Activated CD8-positive, alpha-beta memory T cell treated with anti-CD3 and anti-CD28 coated beads, Interleukin-2, amount 10 ng/mL, durations not matched to agents 7 days and 5 days (primary cell): ENCODE results near the gene DNLZ. TPM values are rescaled to one million over a fixed set of nuclear protein-coding genes. Genes with fewer than 3 reads are reported as not detected.

Source experiments
- ATAC-seq: fragments of 150-1000 bp; cut with Tn5 transposase; one replicate; pipeline ENCODE4 v1.10.0; 2021; ENCODE audit warnings: moderate library complexity
- CTCF ChIA-PET: fragments of 350-600 bp; sonication (Branson Sonifier 250); formaldehyde crosslinking; loops from one replicate; lab custom pipeline; 2021; ENCODE audit warnings: antibody characterized with exemption; lab: Charles Lee
- DNase-seq: peaks from one replicate; pipeline ENCODE4 v3.0.0-alpha.2; 2020
- H3K27ac Mint-ChIP-seq: one replicate; pipeline ENCODE4 v1.8.0; 2021; ENCODE audit warnings: mild to moderate bottlenecking, mixed read lengths
- H3K27me3 Mint-ChIP-seq: one replicate; pipeline ENCODE4 v1.8.0; 2021; ENCODE audit warnings: mixed read lengths
- H3K36me3 Mint-ChIP-seq: one replicate; pipeline ENCODE4 v1.8.0; 2021; ENCODE audit warnings: mild to moderate bottlenecking, mixed read lengths
- H3K4me1 Mint-ChIP-seq: one replicate; pipeline ENCODE4 v1.8.0; 2021; ENCODE audit warnings: mixed read lengths
- H3K4me3 Mint-ChIP-seq: one replicate; pipeline ENCODE4 v1.8.0; 2021; ENCODE audit warnings: mild to moderate bottlenecking, moderate library complexity, mixed read lengths
- H3K9me3 Mint-ChIP-seq: one replicate; pipeline ENCODE4 v1.8.0; 2022; ENCODE audit warnings: low read depth, mixed read lengths
- total RNA-seq, 2 experiments: library from RNA; stranded (reverse); gene quantifications; one replicate each; pipeline ENCODE4 v1.2.3, GENCODE V29; 2021

Gene DNLZ
- total RNA-seq, 2 experiments from 2014 or later, result 22.4 to 23.7 TPM

- Mint-ChIP-seq H3K27me3 (no peaks in the 10 kb centered on the region), H3K4me1 (peaks cover 55% of the 10 kb centered on the region), H3K4me3 (peak overlapping the region; percentile 31), H3K9me3 (no peaks in the 10 kb centered on the region), H3K27ac (peak overlapping the region; percentile 79), H3K36me3 (peaks cover 28% of the 10 kb centered on the region)
- ATAC-seq (peak; percentile 77), DNase-seq (peak; percentile 92)
- CTCF ChIA-PET, result interaction anchor here (0.7 to 6.2 kb wide), 7 partner anchors 17 to 222 kb away, joined by 3 to 52 read pairs (median 4); partner anchors contain the start of gene DNLZ
Observed at GRCh38 chr9:136403538-136403914, 40.0 kb upstream of the DNLZ start.

GRCh38 chr9:136402067-136402466 lies 38.5 kb upstream of the DNLZ start:
- CTCF ChIA-PET, result interaction anchor here (1.3 to 6.2 kb wide), 4 partner anchors 7 to 37 kb away, joined by 4 to 52 read pairs (median 16); partner anchors contain the start of genes DNLZ, ENTR1 and PMPCA
- Mint-ChIP-seq H3K27me3 (no peaks in the 10 kb centered on the region), H3K27ac (peak overlapping the region; percentile 41), H3K4me3 (no peak overlapping the region), H3K36me3 (peaks cover 23% of the 10 kb centered on the region), H3K9me3 (no peaks in the 10 kb centered on the region), H3K4me1 (peaks cover 55% of the 10 kb centered on the region)
- DNase-seq (no peak), ATAC-seq (no peak)

DNA sequence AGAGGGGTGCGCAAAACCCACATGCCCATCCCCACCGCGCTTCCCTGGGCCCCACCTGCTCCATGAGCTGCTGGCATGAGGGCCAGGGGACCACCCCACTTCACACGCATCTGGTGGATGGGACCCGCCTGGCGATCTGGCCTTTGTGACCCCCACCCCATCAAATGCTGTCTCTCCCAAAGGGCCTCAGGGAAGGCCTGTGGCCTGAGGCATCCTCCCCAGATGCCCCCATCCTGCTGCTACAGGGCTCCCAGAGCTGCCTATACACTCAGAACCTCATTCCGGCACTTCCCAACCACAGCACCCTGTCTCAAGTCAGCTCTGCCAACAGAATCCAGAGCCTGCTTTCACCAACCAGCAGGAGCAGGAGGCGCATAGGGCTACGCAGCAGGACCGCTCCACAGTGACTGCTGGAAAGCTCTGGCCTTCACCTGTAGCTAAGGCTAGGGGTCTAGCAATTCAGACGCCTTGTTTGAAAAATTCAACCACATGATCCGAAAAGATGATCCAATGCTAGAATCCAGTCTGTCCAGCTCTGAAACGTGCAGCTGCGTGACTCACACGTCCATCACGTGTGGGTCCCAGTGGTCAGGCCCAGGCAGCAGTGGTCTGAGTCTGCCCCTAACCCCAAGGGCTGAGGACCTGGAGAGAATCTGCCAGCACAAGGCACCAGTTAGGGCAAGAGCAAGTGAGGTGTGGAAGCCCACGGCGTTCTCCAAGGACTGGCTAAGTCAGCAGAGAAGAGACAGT lies 37.8 kb upstream of the DNLZ start:
- Mint-ChIP-seq H3K9me3 (no peaks in the 10 kb centered on the region), H3K36me3 (peaks cover 20% of the 10 kb centered on the region), H3K27ac (peak overlapping the region; percentile 41), H3K27me3 (no peaks in the 10 kb centered on the region), H3K4me3 (no peak overlapping the region), H3K4me1 (peaks cover 55% of the 10 kb centered on the region)
- DNase-seq (no peak), ATAC-seq (no peak)
- CTCF ChIA-PET, result interaction anchor here (0.6 to 6.2 kb wide), 13 partner anchors 8 to 138 kb away, joined by 3 to 52 read pairs (median 4); partner anchors contain the start of genes DNLZ, ENTR1 and PMPCA

DNA sequence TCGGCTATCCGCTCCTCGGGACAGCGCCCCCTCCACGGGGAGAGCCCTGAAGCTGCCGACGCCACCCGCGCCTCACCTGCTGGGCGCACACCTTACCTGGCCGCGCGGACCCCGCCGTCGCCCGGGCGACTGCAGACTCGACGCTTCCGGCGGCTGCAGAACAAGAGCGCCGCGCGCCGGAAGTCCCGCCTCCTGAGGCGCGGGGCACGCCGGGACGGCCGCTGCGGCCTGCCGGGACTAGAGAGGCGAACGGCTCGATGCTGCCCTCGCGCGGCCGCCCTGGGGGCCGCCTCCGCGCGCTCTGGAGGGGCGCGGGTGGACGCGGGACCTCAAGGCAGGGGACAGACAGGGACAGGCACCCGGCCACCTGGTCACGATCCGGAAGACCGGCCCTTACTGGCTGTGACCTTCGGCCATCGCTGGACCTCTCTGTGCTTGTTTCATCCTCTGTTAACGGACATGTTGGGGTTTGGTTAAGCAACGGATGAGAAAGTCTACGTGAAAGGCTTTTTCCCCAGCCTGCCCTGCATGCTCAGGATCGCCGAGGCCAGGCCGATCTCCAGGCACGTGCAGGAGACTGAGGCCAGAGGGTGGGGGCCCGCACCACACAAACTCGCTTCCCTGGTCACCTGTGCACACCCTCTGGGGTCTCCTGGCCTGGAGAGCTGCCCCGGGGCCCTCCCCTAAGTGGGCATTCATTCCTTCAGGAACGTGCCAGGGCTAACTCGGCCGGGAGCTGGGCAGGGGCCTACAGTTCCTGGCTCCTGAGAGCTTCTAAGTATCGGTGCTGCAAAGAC lies 36.7 kb upstream of the DNLZ start, which contains the start of gene SNAPC4:
TSS of gene SNAPC4 (minus strand) at position 133 of the 797 bp plus-strand sequence. CDS start 1,742 bp downstream, outside the sequence.
- DNase-seq, result peak; percentile 89
- CTCF ChIA-PET, result interaction anchor here (0.6 to 6.2 kb wide), 13 partner anchors 9 to 139 kb away, joined by 3 to 52 read pairs (median 3); partner anchors contain the start of genes DNLZ, ENTR1 and PMPCA
- H3K36me3 Mint-ChIP-seq, result peaks cover 16% of the 10 kb centered on the region
- peak; percentile 73 for ATAC-seq
- H3K9me3 Mint-ChIP-seq, result no peaks in the 10 kb centered on the region
- H3K27me3 Mint-ChIP-seq, result no peaks in the 10 kb centered on the region
- H3K4me3 Mint-ChIP-seq, result peak within 1 kb of the TSS; percentile 86
- H3K4me1 Mint-ChIP-seq, result peaks cover 50% of the 10 kb centered on the region
- H3K27ac Mint-ChIP-seq, result peak within 1 kb of the TSS; percentile 74

GRCh38 chr9:136399176-136400037 lies 35.9 kb upstream of the DNLZ start:
- no peaks in the 10 kb centered on the region for H3K27me3 Mint-ChIP-seq
- peak; percentile 48 for DNase-seq
- peaks cover 13% of the 10 kb centered on the region for H3K36me3 Mint-ChIP-seq
- peak overlapping the region; percentile 86 for H3K4me3 Mint-ChIP-seq
- ATAC-seq, result peak; percentile 14
- H3K27ac Mint-ChIP-seq, result peak overlapping the region; percentile 74
- peaks cover 42% of the 10 kb centered on the region for H3K4me1 Mint-ChIP-seq
- no peaks in the 10 kb centered on the region for H3K9me3 Mint-ChIP-seq
- CTCF ChIA-PET, result interaction anchor here (0.6 to 6.2 kb wide), 6 partner anchors 11 to 87 kb away, joined by 3 to 52 read pairs (median 4); partner anchors contain the start of gene DNLZ

DNA sequence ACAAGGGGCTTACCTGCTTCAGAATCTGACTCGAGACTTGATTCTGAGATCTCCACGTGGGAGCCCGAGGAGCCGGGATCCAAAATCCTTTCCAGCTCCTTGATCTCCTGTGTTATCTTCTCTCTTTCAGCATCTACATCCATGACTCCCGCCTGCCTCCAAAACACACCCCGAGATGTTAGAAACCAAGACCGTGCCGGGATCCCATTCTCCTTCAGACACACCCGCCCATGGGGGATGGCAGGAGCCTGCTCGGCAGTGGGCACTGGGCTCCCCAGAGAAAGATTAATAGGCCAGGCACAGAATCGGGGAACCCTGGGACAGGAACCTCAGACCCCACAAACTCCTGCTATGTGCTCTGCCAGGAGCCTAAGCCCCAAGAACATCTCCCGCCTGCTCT lies 34.7 kb upstream of the DNLZ start:
- peaks cover 31% of the 10 kb centered on the region for H3K4me1 Mint-ChIP-seq
- ATAC-seq, result no peak
- CTCF ChIA-PET, result interaction anchor here (1.0 to 6.2 kb wide), 5 partner anchors 10 to 40 kb away, joined by 3 to 52 read pairs (median 4); partner anchors contain the start of gene DNLZ
- no peak for DNase-seq
- peaks cover 13% of the 10 kb centered on the region for H3K36me3 Mint-ChIP-seq
- H3K27ac Mint-ChIP-seq, result peak overlapping the region; percentile 74
- H3K9me3 Mint-ChIP-seq, result no peaks in the 10 kb centered on the region
- H3K27me3 Mint-ChIP-seq, result no peaks in the 10 kb centered on the region
- H3K4me3 Mint-ChIP-seq, result peak overlapping the region; percentile 86

DNA sequence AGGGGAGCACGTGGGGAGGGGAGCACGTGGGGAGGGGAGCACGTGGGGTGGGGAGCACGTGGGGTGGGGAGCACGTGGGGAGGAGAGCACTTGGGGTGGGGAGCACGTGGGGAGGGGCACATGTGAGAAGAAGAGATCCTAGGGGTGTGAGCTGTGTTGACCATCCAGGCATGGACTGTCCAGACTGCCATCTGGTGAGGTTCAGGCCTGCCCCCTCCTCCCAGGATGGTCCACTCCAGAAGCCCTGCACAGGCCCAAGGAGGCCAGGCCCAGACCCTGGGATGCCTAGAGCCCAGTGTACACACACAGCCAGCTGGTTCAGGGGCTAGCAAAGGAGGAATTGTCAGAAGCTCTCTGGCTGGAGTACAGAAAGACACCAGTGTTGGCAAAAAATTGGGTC lies 34.1 kb upstream of the DNLZ start:
- DNase-seq (no peak), ATAC-seq (no peak)
- Mint-ChIP-seq H3K27ac (no peak overlapping the region), H3K9me3 (no peaks in the 10 kb centered on the region), H3K36me3 (peaks cover 12% of the 10 kb centered on the region), H3K4me1 (peaks cover 29% of the 10 kb centered on the region), H3K4me3 (no peak overlapping the region), H3K27me3 (no peaks in the 10 kb centered on the region)
- CTCF ChIA-PET, result interaction anchor here (1.0 to 3.0 kb wide), 4 partner anchors 11 to 41 kb away, joined by 3 to 18 read pairs (median 4); partner anchors contain the start of gene DNLZ

GRCh38 chr9:136396219-136396515 lies 32.6 kb upstream of the DNLZ start:
- ATAC-seq (no peak), DNase-seq (no peak)
- H3K27me3 Mint-ChIP-seq, result no peaks in the 10 kb centered on the region
- peaks cover 19% of the 10 kb centered on the region for H3K4me1 Mint-ChIP-seq
- no peak overlapping the region for H3K4me3 Mint-ChIP-seq
- no peaks in the 10 kb centered on the region for H3K9me3 Mint-ChIP-seq
- CTCF ChIA-PET, result interaction anchor here (1.9 to 3.0 kb wide), 2 partner anchors 21 to 33 kb away, joined by 4 to 18 read pairs; partner anchors contain the start of gene DNLZ
- H3K27ac Mint-ChIP-seq, result no peak overlapping the region
- H3K36me3 Mint-ChIP-seq, result peaks cover 10% of the 10 kb centered on the region

DNA sequence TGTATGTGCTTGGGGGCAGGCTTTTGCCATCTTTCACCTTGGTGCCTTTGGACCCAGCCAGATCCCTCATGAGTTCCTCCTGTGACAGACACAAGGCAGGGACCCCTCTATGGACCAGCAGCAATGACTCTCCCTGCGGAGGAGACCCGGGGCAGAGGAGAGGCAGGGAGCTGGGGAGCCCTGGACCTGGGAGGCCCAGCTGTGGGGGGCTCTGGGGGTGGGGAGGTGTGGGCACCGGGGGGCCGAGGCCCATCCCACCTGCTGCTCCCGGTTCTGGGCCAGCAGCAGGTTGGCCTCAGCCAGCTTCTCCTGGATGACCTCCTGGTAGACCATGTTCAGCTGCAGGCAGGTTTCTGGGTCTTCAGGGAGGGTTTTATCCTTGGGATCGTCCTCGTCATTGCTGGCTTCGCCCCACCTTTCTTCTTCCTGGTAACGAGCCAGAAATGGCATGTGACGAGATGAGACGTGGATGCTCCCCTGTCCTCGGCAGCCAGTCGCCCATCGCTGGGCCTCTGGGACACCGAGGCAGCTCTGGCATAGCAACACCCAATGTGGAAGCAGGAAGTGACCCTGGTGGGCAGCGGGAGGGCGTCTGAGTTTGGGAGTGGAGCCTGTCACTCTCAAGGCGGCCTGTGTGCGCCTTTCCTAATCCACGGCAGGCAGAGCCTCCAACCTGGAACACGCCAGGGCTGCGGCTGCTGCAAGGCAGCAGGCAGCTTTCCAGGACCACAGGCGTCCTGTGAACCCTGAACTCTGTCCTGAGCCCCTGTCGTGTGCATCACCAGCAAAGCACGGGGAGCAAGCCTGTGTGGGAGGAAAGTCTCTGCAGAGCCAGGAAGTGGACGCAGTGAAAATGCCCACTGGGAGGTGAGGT lies 32.0 kb upstream of the DNLZ start:
- Mint-ChIP-seq H3K36me3 (peaks cover 10% of the 10 kb centered on the region), H3K27ac (no peak overlapping the region), H3K4me1 (peaks cover 16% of the 10 kb centered on the region), H3K27me3 (no peaks in the 10 kb centered on the region), H3K4me3 (no peak overlapping the region), H3K9me3 (no peaks in the 10 kb centered on the region)
- no peak for ATAC-seq
- no peak for DNase-seq
- CTCF ChIA-PET, result interaction anchor here (1.9 to 3.0 kb wide), 2 partner anchors 21 to 32 kb away, joined by 4 to 18 read pairs; partner anchors contain the start of gene DNLZ

- H3K9me3 Mint-ChIP-seq, result no peaks in the 10 kb centered on the region
- no peak for DNase-seq
- H3K27ac Mint-ChIP-seq, result no peak overlapping the region
- H3K4me1 Mint-ChIP-seq, result peaks cover 15% of the 10 kb centered on the region
- CTCF ChIA-PET, result no interaction called here
- H3K36me3 Mint-ChIP-seq, result peaks cover 13% of the 10 kb centered on the region
- ATAC-seq, result no peak
- no peak overlapping the region for H3K4me3 Mint-ChIP-seq
- H3K27me3 Mint-ChIP-seq, result no peaks in the 10 kb centered on the region
Observed at GRCh38 chr9:136395020-136395340, 31.4 kb upstream of the DNLZ start.

DNA sequence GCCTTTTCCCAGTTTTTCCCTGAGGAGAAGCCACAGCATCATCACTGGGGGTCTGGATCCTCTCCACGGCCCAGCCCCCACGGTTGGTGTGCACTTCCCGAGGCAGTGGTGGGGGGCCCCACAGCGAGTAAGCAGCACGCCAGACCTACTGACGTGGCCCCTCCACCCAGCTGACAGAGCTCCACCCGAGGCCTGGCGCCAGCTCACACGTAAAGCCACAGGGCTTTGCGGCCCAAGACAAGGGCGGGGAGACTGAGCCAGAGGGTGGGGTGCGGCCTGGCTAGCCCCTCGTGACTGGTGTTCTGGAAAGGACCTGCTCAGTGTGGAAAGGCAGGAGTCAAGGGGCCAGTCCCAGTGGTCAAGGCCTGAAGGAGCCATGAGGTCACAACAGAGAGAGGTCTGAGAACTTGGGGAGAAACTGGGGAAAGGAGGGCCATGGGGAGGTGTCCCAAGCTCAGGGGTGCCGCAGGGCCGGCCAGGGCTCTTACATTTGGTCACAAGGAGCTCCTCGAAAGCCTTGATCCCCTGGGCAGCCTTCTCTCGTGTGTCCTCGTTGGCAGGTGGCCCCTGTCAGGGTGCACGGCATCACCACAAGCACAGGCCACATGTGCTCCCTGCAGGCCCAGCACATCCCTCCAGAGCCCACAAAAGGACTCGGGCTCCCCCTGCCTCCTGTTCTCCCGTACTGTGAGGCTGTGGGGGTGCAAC lies 30.9 kb upstream of the DNLZ start:
- ATAC-seq, result no peak
- CTCF ChIA-PET, result no interaction called here
- H3K27me3 Mint-ChIP-seq, result no peaks in the 10 kb centered on the region
- no peaks in the 10 kb centered on the region for H3K9me3 Mint-ChIP-seq
- no peak for DNase-seq
- H3K4me1 Mint-ChIP-seq, result peaks cover 15% of the 10 kb centered on the region
- no peak overlapping the region for H3K4me3 Mint-ChIP-seq
- H3K36me3 Mint-ChIP-seq, result peaks cover 16% of the 10 kb centered on the region
- no peak overlapping the region for H3K27ac Mint-ChIP-seq
